GM23248 (cell line): ENCODE measurements around the gene RIC8A.

Experiments used
- EZH2 ChIP-seq: fragments of 200-600 bp; sonication (generic); IDR thresholded peaks from 2 replicates; pipeline ENCODE4 v1.6.1; 2018; ENCODE audit warnings: antibody characterized with exemption, mild to moderate bottlenecking; ENCODE audit not compliant: insufficient read depth, poor library complexity, severe bottlenecking
- EZH2phosphoT487 ChIP-seq: fragments of 200-600 bp; sonication (generic); IDR thresholded peaks from 2 replicates; pipeline ENCODE4 v1.6.1; 2018; ENCODE audit warnings: antibody characterized with exemption, moderate library complexity, mild to moderate bottlenecking, low read depth; ENCODE audit not compliant: insufficient read depth

DNA sequence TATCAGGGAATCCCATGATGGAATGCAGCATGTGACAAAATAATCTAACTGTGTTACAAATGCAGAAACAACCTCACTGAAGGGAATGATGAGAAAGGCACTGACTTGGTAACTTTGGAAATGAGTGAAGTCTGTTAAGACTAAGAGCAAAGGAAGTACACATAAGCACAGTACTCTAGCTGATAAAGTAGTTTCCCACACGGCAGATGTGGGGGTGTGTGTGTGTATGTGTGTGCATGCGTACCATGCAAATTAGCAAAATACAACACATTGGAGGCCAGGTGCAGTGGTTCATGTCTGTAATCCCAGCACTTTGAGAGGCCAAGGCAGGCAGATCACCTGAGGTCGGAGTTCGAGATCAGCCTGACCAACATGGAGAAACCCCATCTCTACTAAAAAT is 54.1 kb downstream of the RIC8A start:
- TF ChIP-seq EZH2: no peak
- TF ChIP-seq EZH2phosphoT487: no peak
